Activated naive CD4-positive, alpha-beta T cell treated with anti-CD3 and anti-CD28 coated beads, Interleukin-2, amount 50 U/mL, for 72 hours (primary cell): ENCODE data around the gene DTNBP1. TPM values are rescaled to one million over a fixed set of nuclear protein-coding genes. Genes with fewer than 3 reads are reported as not detected.
"Not testable (repeated sequence)": the region's sequence is repeated elsewhere in the genome, so short reads cannot be mapped to it uniquely, and the experiment has no call there.

ENCODE experiments used
- ATAC-seq, 2 donors: fragments of 150-1000 bp; cut with Tn5 transposase; 2 replicates each; pipeline ENCODE4 v1.10.0; 2021; ENCODE audit warnings: mild to moderate bottlenecking in 2 of 2, moderate library complexity in 2 of 2
- DNase-seq, 2 donors: peaks; one replicate each; pipeline ENCODE4 v3.0.0; 2021 to 2022; ENCODE audit warnings: low spot score in 2 of 2
- H3K27ac Mint-ChIP-seq, 2 donors: one replicate each; pipeline ENCODE4 v1.8.0; 2022; ENCODE audit warnings: mild to moderate bottlenecking in 2 of 2, mixed read lengths in 2 of 2
- H3K36me3 Mint-ChIP-seq, 2 donors: one replicate each; pipeline ENCODE4 v1.8.0; 2022; ENCODE audit warnings: mixed read lengths in 2 of 2
- H3K9me3 Mint-ChIP-seq, 2 donors: one replicate each; pipeline ENCODE4 v1.8.0; 2022; ENCODE audit warnings: mixed read lengths in 2 of 2
- total RNA-seq, 2 donors: library from RNA; stranded (reverse); gene quantifications; one replicate each; pipeline ENCODE4 v1.2.3, GENCODE V29; 2022

The DTNBP1 gene
- total RNA-seq, 2 donors from 2014 or later: 14.1 to 24.5 TPM

- DNase-seq: no peak
- Mint-ChIP-seq H3K27ac (no peak overlapping the region), H3K9me3 (no peaks in the 10 kb centered on the region), H3K36me3 (no peaks in the 10 kb centered on the region)
- no peak for ATAC-seq
Measured at GRCh38 chr6:15675536-15676220, 12.8 kb upstream of the DTNBP1 start.

DNA sequence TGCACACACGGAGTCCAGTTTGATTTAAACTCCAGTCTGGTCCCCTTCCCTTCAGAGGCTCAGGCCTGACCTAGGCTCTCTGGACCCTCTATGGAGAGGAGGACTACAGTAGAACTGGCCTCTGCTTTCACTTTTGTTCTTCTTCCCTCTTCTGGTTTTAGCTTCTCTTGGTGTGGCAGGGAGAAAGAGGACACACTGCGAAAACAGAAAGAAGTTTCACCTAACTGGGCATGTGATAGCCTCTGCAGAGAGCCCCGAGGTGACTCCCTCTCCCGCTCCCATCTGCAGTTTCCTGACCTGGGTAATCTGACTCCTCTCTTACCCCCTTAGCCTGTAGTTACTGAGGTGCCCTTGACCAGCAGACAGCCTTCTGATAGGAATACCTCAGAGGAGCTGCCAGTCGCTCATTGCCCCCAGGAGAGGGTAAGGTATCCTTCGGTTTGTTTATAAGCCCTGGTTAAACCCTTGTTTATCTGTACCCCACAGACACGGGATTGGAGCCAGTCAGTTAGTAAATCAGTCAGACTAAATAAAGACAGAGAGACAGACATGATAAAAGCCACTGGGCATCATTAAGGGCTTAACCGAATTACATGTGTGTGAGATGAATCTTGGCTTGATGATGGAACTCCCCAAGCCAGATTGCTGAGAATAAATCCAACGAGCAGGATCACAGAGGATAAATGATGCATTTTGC lies 12.0 kb upstream of the DTNBP1 start:
- no peaks in the 10 kb centered on the region for H3K9me3 Mint-ChIP-seq
- H3K36me3 Mint-ChIP-seq: no peaks in the 10 kb centered on the region
- H3K27ac Mint-ChIP-seq: no peak overlapping the region
- ATAC-seq (no peak), DNase-seq (no peak)

GRCh38 chr6:15673666-15674065 lies 10.8 kb upstream of the DTNBP1 start:
- H3K36me3 Mint-ChIP-seq: no peaks in the 10 kb centered on the region
- no peaks in the 10 kb centered on the region for H3K9me3 Mint-ChIP-seq
- no peak for ATAC-seq
- no peak overlapping the region for H3K27ac Mint-ChIP-seq
- DNase-seq: no peak

- DNase-seq: no peak
- Mint-ChIP-seq H3K27ac (no peak overlapping the region), H3K9me3 (no peaks in the 10 kb centered on the region)
Measured at GRCh38 chr6:15672818-15673217, 10.0 kb upstream of the DTNBP1 start.

DNA sequence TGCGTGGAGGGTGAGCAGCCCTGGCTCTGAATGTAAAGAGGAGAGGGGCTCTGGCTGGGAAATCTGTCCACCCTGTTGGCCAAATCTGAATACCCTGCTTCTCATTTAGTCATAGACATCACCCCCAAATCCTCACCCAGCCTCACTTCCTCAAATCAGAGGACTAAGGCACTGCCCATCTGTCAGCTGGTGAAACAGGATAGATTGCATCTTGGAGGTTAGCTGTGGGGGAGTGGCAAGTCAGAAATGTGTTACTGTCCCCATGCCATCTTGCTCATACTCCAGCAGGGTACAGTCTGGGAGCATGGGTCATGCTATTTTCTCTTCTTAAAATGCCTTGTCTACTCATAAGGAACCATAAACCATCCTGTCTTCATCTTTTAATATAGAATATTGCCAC lies 9.5 kb upstream of the DTNBP1 start:
- ATAC-seq (no peak), DNase-seq (no peak)
- Mint-ChIP-seq H3K36me3 (no peaks in the 10 kb centered on the region), H3K27ac (no peak overlapping the region), H3K9me3 (no peaks in the 10 kb centered on the region)

More at GRCh38 chr6:15672818-15673217, 10.0 kb upstream of the DTNBP1 start:
- ATAC-seq: no peak
- no peaks in the 10 kb centered on the region for H3K36me3 Mint-ChIP-seq

- ATAC-seq (no peak), DNase-seq (no peak)
- no peaks in the 10 kb centered on the region for H3K36me3 Mint-ChIP-seq
- no peak overlapping the region for H3K27ac Mint-ChIP-seq
- H3K9me3 Mint-ChIP-seq: peaks cover under 1 to 2% of the 10 kb centered on the region in 2 donors
Measured at GRCh38 chr6:15668918-15669317, 6.1 kb upstream of the DTNBP1 start.

GRCh38 chr6:15666896-15667295 lies 4.1 kb upstream of the DTNBP1 start:
- H3K27ac Mint-ChIP-seq, ATAC-seq, H3K36me3 Mint-ChIP-seq, DNase-seq, H3K9me3 Mint-ChIP-seq: not testable (repeated sequence)

GRCh38 chr6:15665237-15665636 lies 2.4 kb upstream of the DTNBP1 start:
- H3K27ac Mint-ChIP-seq: no peak overlapping the region
- H3K9me3 Mint-ChIP-seq: peaks cover 6% of the 10 kb centered on the region in 2 donors
- peaks cover 0 to 10% of the 10 kb centered on the region in 2 donors for H3K36me3 Mint-ChIP-seq
- no peak for ATAC-seq
- no peak for DNase-seq

DNA sequence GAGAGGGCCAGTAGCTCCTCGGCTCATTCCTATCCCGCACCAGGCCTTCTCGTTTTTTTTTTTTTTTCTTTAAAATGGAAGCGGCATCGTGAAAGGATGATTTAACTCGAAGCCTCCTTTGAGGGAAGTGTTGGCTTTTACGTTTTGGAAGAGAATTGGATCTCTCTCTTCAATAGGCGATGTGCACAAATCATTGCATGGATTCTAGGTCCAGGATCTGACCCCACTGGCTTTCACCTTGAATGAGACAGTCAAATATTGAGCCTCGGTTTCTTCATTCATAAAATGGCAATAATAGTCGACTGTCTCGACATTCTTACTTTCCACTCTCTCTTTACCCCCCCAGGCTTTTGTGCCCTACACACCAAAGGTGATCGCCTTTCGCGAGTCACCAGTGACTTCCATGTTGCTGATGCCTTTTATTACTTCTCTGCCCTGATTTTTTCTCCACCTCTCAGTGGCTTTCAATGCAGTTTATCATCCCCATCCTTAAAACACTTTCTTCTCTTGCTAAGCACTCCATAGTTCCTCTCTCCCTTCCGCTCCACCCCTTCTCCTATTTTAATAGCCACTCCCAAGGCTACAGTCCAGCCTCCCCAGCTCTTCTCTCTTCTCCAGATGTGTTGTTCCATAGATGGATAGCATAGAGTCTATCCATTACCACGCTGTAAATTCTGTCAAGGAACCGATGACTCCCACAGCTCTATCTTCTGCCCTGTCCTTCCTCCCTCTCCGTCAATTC lies 473 bp upstream of the DTNBP1 start:
- ATAC-seq: no peak
- H3K9me3 Mint-ChIP-seq: peaks cover 6% of the 10 kb centered on the region in 2 donors
- no peak for DNase-seq
- peaks cover 0 to 12% of the 10 kb centered on the region in 2 donors for H3K36me3 Mint-ChIP-seq
- peak overlapping the region; percentile 5 to 72 for H3K27ac Mint-ChIP-seq

GRCh38 chr6:15661853-15662325 lies 939 bp downstream of the DTNBP1 start:
- peaks cover 6% of the 10 kb centered on the region in 2 donors for H3K9me3 Mint-ChIP-seq
- peaks cover 0 to 12% of the 10 kb centered on the region in 2 donors for H3K36me3 Mint-ChIP-seq
- DNase-seq: no peak
- ATAC-seq: no peak
- H3K27ac Mint-ChIP-seq: peak overlapping the region; percentile 5 to 75

DNA sequence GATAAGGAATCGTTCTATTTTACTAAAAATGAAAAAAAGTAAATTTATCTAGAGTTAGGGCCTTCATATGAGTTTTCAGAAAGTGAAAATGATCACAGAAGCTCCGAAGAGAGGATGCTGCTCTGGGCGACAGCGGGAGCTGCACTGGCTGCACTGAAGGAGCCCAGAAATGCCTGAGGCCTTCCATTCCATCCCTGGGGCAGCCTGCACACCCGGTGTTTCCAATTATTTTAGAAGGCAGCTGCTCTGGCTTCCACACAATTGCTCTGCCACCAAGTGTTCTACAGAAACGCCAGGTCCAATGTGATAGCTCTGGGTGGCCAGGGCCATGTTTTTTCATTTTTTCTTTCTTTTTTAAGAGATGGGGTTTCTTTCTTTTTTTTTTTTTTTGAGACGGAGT lies 3.6 kb downstream of the DTNBP1 start:
- DNase-seq: no peak
- peaks cover 6% of the 10 kb centered on the region in 2 donors for H3K9me3 Mint-ChIP-seq

GRCh38 chr6:15658181-15658744 lies 4.6 kb downstream of the DTNBP1 start:
- H3K27ac Mint-ChIP-seq: peak overlapping the region in 1 of 2 donors; percentile 55
- DNase-seq (no peak), ATAC-seq (no peak)
- H3K36me3 Mint-ChIP-seq: peaks cover 0 to 6% of the 10 kb centered on the region in 2 donors
- no peaks in the 10 kb centered on the region for H3K9me3 Mint-ChIP-seq

More for the DNA sequence above, 3.6 kb downstream of the DTNBP1 start:
- Mint-ChIP-seq H3K27ac (no peak overlapping the region), H3K36me3 (peaks cover 0 to 12% of the 10 kb centered on the region in 2 donors)
- no peak for ATAC-seq

GRCh38 chr6:15657290-15657689 lies 5.5 kb downstream of the DTNBP1 start:
- DNase-seq: no peak
- Mint-ChIP-seq H3K27ac (no peak overlapping the region), H3K9me3 (no peaks in the 10 kb centered on the region), H3K36me3 (peaks cover 0 to 8% of the 10 kb centered on the region in 2 donors)
- ATAC-seq: no peak

DNA sequence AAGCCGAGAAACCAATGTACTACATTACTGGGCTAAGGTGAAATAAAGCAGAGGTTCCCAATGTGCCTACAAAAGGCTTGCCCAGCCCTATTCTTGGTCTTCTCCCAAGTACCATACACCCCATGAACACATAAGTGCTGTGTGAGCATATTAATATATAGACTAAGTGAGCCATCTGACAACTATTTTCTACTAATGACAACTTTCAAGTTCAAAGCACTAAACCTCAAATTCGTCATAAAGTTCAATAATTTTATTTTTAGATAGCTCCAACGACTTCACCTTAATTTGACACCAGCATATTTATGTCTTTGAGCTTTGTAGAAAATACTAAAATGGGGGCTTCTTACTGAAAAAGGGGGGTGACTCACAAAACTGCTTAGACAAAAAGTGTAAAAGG lies 6.7 kb downstream of the DTNBP1 start:
- no peaks in the 10 kb centered on the region for H3K9me3 Mint-ChIP-seq
- no peak overlapping the region for H3K27ac Mint-ChIP-seq
- no peak for DNase-seq
- peaks cover 0 to 11% of the 10 kb centered on the region in 2 donors for H3K36me3 Mint-ChIP-seq
- ATAC-seq: no peak

DNA sequence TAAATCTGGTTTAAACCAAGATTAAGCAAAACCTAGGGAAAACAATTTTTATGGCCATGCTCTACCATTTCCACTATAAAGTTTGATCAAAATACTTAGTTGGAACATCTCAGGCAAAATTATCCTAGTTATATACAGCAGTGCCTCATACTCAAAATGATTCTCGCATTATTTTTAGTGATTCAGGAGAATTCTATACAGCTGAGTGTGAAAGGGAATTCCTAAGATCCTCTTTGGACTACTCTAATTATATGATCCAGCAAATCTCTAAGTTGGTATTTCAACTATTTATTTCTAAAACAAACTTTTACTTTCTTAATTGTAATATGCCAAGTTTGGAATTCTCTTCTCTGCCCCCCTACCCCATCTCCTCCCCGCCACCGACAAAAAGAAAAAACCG lies 8.6 kb downstream of the DTNBP1 start:
- no peak overlapping the region for H3K27ac Mint-ChIP-seq
- H3K36me3 Mint-ChIP-seq: peaks cover 2 to 18% of the 10 kb centered on the region in 2 donors
- ATAC-seq (no peak), DNase-seq (no peak)
- H3K9me3 Mint-ChIP-seq: no peaks in the 10 kb centered on the region

DNA sequence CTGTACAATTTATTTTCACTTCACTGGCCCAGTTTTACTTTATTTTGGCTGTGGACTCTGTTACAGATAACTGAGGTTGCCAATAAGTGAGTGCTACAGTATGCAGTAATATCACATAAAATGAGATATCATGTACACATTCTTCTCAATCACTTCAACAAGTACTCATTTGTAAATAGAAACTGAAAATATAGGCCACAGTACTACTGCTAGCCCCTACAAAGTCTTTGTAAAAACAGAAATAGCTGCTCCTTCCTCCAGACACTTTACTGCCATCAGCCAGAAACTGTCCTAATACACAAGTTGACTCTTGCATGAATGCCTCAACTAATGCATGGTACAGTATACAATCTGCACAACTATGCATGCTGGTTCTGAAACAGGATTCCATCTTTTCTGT lies 9.2 kb downstream of the DTNBP1 start:
- Mint-ChIP-seq H3K27ac (no peak overlapping the region), H3K36me3 (peaks cover 5 to 25% of the 10 kb centered on the region in 2 donors), H3K9me3 (no peaks in the 10 kb centered on the region)
- ATAC-seq: peak in 1 of 2 donors; percentile 48
- no peak for DNase-seq
